B cell (primary cell): Measurements from ENCODE around the gene SLC44A3.

Source experiments
- EZH2 ChIP-seq: IDR thresholded peaks from 2 replicates; pipeline ENCODE4 v1.6.1; 2012; ENCODE audit warnings: borderline replicate concordance, low read depth, mild to moderate bottlenecking, moderate library complexity, low read length; ENCODE audit not compliant: insufficient read depth, poor library complexity, severe bottlenecking
- TF ChIP-seq, protein P1 (sequence below): fragments of 200-600 bp; IDR thresholded peaks from one replicate; pipeline ENCODE4 v1.8.0; 2022; ENCODE audit warnings: antibody characterized with exemption, mild to moderate bottlenecking

DNA sequence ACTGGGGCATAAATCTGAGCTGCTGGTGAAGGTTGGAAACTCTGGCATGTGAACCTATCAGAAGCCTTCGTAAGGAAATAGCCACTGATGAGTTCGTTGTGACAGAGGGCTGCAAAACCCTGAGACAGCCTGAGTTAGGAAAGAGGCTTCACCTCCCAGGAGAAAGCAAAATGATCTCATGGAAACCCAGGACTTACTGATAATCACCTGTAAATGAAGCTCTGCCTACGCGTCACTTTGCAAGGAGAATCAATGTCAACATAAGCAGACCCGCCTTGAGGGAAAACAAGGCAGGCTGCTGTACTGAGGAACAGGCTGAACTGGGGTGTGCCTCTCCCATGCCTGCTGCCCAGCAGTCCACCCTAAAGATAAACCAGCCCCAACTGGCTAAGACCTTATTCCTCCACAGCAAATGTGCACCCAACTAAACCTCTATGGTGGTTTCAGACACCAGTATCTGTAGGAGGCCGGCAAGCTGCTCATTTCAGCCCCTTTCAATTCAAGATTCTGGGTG, 46.8 kb upstream of the SLC44A3 start:
- TF ChIP-seq, protein P1, sequence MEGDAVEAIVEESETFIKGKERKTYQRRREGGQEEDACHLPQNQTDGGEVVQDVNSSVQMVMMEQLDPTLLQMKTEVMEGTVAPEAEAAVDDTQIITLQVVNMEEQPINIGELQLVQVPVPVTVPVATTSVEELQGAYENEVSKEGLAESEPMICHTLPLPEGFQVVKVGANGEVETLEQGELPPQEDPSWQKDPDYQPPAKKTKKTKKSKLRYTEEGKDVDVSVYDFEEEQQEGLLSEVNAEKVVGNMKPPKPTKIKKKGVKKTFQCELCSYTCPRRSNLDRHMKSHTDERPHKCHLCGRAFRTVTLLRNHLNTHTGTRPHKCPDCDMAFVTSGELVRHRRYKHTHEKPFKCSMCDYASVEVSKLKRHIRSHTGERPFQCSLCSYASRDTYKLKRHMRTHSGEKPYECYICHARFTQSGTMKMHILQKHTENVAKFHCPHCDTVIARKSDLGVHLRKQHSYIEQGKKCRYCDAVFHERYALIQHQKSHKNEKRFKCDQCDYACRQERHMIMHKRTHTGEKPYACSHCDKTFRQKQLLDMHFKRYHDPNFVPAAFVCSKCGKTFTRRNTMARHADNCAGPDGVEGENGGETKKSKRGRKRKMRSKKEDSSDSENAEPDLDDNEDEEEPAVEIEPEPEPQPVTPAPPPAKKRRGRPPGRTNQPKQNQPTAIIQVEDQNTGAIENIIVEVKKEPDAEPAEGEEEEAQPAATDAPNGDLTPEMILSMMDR = no peak
- no peak for TF ChIP-seq EZH2
